CD4-positive, alpha-beta T cell treated with Interferon gamma for 1 hour (primary cell): Measurements from ENCODE around the gene DIPK1A.
"Not testable (repeated sequence)": the region's sequence is repeated elsewhere in the genome, so short reads cannot be mapped to it uniquely, and the experiment has no call there.

ENCODE experiments used
- DNase-seq: peaks from one replicate; pipeline ENCODE4 v3.0.0-alpha.2; 2020

The DIPK1A gene

DNA sequence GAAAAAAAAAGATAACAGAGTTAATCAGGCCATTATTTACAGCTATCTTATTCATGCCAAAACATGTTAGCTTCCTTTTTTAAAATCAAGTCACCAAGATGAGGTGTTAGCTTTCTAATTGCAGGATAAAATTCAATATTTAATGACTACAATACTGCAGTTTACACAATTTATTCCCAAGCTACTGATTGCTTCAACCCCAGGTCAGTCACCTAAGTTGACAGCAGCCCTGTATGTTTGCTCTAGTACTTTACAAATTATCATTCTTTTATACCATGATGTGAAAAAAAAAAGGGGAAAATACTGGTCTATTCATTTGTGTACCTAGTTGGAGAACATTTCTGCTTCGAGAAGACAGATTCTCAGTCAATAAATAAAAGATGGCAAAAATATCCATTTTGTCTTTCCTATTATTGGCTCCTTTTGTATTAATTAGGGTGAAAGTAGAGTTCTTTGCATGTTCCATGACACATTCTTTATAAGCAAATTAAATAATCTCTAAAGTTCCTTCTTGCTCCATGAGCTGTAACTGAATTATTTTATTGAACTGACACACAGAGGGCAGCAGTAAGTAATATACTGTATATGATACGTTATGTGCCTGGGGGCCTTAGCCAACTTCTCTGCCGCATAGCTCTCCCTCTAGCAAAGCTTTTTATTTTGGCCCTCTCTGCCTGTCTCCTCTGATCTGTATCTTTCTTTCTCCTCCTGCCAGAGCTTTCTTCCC is 48.0 kb downstream of the DIPK1A start:
- DNase-seq, result no peak

DNA sequence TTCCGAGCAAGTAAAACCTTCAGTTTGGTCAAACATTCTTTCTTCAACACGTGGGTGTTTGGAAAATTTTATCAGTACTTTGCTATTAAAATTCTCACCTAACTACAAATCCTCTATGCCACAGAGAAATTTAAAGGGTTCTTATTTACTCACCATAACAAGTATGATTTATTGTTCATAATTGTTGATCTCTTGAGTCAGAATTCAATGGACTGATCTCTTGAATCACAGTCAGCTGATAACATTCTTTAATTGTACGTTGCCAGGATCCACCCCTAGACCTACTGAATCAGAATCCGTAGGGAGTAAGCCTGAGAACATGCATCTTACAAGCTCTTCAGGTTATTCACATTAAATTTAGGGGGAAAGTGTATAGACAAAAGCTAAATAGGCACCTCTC is 51.2 kb downstream of the DIPK1A start:
- no peak for DNase-seq

DNA sequence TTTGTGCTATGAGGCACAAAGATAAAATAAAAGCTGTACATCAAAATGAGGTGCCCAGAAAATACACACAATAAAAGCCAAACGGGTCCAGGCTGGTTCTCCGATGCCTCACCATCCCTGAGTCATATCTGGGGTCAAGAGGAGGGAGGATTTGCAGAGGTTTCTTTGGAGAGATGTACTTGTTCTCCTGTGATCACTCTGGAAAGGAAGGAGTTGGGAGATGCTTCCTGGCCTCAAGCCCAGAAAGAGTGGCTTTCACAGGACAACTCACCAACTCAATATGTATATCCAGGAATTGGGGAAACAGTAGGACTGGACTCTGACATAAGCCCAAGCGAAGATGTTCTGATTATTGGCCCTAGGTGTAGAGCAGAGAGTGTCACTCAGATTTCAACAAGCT is 51.9 kb downstream of the DIPK1A start:
- no peak for DNase-seq

DNA sequence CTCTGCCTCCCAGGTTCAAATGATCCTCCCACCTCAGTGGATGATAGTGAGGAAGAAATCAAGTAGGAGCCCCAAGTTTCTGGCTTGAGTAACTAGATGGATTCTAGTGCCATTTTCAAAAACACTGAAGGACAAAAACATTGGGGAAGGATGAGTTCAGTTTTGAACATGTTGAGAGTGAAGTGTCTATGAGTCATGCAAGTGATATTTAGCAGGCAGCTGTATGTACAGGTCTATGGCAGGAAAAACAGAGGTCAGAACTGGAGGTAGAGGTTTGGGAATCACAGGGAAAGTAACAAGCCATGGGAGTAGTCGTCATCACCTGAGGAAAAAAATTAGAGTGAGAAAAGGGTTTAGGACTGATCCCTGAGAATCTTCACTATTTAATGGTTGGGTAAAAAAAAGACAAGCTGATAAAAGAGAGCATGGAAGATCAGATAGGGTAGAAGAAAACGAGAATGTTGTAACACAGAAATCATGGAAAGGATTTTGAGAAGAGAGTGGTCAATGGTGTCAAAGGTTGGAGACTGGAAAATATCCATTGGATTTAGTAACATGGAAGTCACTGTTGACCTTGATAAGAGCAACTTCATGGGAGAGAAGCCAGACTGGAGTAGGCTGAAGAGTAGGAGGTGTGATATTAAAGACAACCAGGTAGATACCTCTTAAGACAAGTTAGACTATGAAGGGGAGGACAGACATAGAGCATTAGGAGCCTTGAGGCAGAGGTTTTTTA is 53.1 kb downstream of the DIPK1A start:
- DNase-seq, result no peak

DNA sequence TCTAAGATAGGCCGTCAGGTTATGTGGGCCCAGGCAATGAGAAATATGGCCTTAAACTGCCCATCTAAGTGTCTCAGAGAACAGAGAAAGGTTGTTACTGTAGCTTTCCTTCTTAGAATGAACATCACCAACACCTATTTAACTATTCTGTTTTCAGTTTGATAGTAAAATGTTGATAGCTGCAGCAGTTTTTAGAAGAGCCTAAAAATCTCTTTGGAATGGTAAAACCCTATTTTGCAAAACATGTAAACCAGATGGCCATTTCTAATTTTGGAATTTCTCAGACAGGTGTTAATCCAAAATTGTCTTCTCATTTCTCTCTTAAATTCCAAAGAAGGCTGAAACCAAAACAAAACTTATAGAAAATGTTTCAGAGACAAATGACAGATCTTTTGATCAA is 57.5 kb downstream of the DIPK1A start:
- no peak for DNase-seq

- no peak for DNase-seq
Observed at GRCh38 chr1:92902406-92902744, 58.9 kb downstream of the DIPK1A start.

DNA sequence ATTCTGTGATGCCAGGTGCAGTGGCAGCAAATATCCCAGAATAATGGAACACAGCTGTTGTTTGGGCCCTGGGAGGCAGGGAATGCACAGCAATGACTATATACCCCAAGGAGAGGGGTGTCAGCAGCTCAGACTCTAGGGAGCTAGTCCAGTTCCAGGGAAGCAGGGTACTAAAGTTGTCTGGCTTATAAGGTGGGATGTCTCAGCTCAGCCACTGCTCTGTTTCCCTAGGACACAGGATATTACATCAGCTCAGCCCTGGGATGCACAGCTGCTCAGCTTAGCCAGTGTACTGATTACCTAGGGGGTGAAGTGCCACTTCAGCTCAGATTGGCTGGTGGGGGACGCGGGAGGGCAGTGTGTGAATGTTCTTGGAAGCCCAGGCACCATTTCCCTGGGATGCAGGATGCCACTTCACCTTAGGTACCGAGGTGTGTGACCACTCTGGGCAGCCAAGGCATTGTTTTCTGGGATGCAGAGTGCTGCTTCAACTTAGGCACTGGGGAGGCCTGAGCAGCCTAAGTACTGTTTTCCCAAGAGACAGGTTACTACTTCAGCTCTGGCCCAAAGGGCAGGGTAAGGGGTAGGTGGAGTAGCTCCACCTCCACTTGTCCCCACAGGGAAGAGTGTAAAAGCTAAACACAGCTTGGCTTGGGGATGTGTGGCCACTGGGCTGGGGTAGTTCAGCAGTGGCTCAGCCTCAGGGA is 59.4 kb downstream of the DIPK1A start:
- DNase-seq, result no peak

GRCh38 chr1:92901126-92901525 is 60.1 kb downstream of the DIPK1A start:
- DNase-seq, result no peak

DNA sequence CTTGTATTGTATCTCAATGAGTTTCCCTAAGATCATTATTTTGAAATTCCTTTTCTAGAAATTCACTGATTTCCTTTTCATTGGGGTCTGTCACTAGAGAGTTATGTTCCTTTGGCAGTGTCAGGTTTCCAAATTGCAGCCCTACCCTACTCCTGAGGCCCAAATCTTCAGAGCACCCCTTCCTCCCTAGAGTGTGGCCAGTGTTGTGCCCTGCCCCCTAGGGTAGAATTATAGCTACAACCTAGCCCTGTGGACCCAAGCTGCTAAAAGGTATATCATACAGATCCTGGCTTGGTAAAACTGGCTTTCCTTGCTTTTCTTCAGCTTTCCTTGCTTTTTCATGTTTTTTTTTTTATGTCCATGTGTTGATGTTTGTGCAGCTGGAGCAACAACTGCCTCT is 60.7 kb downstream of the DIPK1A start:
- DNase-seq, result no peak

DNA sequence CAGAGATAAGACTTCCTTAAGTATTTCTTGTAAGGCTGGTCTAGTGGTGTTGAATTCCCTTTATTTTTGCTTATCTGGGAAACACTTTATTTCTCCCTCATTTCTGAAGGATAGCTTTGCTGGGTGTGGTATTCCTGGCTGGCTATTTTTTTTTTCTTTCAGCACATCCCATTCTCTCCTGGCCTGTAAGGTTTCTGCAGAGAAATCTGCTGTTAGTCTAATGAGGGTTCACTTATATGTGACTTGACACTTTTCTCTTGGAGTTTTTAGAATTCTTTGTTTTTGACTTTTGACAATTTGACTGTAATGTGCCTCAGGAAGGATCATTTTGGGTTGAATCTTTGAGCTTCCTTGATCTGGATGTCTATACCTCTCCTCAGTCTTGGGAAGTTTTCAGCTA is 61.5 kb downstream of the DIPK1A start:
- no peak for DNase-seq

GRCh38 chr1:92898053-92898452 is 63.2 kb downstream of the DIPK1A start:
- DNase-seq, result not testable (repeated sequence)

- DNase-seq, result no peak
Observed at GRCh38 chr1:92887465-92887864, 73.8 kb downstream of the DIPK1A start.

DNA sequence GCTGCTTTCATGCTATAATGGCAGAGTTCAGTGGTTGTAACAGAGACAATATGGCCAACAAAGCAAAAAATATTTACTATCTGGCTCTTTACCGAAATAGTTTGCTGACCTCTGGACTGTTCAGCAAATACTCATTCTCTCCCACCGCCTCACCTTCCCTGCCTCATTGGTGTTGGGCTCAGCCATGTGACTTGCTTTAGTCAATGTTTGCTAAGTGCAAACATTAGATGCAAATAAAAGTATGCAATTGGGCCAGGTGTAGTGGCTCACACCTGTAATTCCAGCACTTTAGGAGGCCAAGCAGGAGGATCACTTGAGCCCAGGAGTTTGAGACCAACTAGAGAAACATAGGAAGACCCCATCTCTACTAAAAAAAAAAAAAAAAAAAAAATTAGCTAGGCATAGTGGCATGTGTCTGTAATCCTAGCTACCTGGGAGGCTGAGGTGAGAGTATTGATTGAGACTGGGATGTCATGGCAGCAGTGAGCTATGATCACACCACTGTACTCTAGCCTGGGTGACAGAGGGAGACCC is 74.3 kb downstream of the DIPK1A start:
- DNase-seq, result no peak

DNA sequence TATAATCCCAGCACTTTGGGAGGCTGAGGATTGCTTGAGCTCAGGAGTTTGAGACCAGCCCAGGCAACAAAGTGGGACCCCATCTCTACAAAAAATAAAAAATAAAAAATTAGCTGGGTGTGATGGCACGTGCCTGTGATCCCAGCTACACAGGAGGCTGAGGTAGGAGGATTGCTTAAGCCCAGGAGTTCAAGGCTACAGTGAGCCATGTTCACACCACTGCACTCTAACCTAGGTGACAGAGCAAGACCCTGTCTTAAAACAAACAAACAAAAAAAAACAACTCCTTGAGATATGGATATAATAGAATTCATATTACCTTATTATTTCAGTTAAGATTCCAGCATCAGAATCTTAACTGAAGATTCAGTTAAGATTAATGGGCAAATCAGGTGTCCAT is 77.1 kb downstream of the DIPK1A start:
- no peak for DNase-seq

- DNase-seq, result no peak
Observed at GRCh38 chr1:92883297-92883696, 78.0 kb downstream of the DIPK1A start.

DNA sequence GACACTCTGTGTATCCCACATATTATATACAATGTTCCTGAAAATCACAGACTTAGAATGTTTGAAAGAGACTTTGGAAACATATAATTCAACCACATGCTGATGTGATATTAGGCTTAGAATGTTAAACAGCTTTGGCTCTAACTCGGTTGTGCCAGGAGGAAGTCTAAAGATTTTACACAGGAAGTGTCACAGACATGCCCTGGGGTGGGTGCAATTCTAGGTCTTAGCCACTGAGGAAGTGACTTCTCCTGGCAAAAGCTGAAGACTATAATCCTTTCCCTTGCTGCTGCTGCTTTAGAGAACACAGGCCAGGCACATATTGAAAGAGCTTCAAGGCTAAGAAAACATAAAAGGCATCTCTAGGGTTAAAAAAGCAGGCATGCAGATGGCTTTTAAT is 78.4 kb downstream of the DIPK1A start:
- DNase-seq, result peak; percentile 49

GRCh38 chr1:92881391-92881790 is 79.9 kb downstream of the DIPK1A start:
- DNase-seq, result no peak

- DNase-seq, result no peak
Observed at GRCh38 chr1:92879316-92879968, 81.8 kb downstream of the DIPK1A start.

- no peak for DNase-seq
Observed at GRCh38 chr1:92877792-92878191, 83.5 kb downstream of the DIPK1A start.

DNA sequence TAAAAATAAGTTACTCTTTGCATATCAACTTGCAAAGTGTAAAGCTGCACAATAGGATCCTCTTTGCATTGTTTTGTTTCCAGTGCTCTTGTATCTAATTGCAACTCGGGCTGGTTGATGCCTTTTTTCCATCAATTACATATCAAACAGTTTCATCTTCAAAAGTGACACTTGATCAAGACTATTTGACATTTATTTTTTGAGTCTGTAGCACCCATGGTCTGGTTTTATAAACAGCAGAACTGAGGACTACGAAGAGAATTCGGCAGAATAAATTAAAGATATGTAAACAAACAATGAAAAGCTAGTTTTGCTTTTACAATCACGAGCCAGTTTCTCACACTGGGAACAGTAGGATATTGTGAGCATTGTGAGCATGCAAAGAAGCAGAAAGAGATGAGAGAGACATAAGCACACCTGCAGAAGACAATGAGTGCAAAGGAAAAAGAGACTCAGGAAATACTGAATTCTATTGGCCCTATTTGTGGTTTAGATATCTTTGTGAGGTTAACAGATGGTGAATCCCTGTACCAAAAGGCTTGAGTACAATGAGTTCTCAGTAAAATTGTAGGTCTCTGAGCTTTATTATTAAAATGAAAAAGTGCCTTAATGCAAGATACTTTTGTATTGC is 84.1 kb downstream of the DIPK1A start:
- DNase-seq, result no peak

GRCh38 chr1:92876351-92876750 is 84.9 kb downstream of the DIPK1A start:
- DNase-seq, result no peak

- no peak for DNase-seq
Observed at GRCh38 chr1:92874987-92875386, 86.3 kb downstream of the DIPK1A start.

DNA sequence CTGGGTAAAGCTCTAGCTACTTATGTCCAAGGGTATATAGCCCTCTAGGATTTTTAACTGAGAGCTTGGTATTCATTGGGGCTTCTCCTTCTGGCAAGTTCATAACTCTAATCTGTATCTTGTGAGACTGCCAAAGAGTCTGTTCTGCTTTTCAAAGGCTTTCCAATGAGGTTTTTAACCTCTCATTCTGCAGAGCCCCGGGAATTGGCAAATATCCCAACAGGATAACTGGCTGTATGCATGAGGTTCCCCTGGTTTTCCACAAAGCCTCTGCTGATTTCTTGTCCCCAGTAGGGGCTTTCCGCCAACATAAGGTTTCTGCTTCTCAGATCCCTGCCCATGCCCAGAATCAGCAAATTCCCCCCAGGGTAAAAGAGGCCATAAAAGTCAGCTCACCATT is 88.5 kb downstream of the DIPK1A start:
- DNase-seq, result no peak
